Measurements from ENCODE around the gene KLK3. TPM values are rescaled to one million over a fixed set of nuclear protein-coding genes. Genes with fewer than 3 reads are reported as not detected.
A peak's percentile ranks its signal among the peaks of the same experiment; 100 is the strongest.

Gene KLK3
- polyA plus RNA-seq, 2 of the 4 experiments (the other 2 are of a cell fraction), result not detected

GRCh38 chr19:50835785-50836542 is 18.8 kb upstream of the KLK3 start (continued):
- TF ChIP-seq EHF (CRISPR knock-in tag; IDR thresholded peaks at IDR 0.05), result no peak
- TF ChIP-seq FOSL2 (IDR thresholded peaks at IDR 0.05), result no peak
- no peak for TF ChIP-seq FOSL2 (CRISPR knock-in tag; IDR thresholded peaks at IDR 0.05)
- TF ChIP-seq RNF2 (IDR thresholded peaks at IDR 0.05; ENCODE audit: borderline replicate concordance, low read depth), result no peak; the same call in 1 of the 2 replicates
- no peak for TF ChIP-seq FOSB (CRISPR knock-in tag; IDR thresholded peaks at IDR 0.05)
- TF ChIP-seq CBX8 (IDR thresholded peaks at IDR 0.05), result no peak
- TF ChIP-seq GATA3 (IDR thresholded peaks at IDR 0.05; ENCODE audit: borderline replicate concordance), result no peak
- TF ChIP-seq, protein P1, sequence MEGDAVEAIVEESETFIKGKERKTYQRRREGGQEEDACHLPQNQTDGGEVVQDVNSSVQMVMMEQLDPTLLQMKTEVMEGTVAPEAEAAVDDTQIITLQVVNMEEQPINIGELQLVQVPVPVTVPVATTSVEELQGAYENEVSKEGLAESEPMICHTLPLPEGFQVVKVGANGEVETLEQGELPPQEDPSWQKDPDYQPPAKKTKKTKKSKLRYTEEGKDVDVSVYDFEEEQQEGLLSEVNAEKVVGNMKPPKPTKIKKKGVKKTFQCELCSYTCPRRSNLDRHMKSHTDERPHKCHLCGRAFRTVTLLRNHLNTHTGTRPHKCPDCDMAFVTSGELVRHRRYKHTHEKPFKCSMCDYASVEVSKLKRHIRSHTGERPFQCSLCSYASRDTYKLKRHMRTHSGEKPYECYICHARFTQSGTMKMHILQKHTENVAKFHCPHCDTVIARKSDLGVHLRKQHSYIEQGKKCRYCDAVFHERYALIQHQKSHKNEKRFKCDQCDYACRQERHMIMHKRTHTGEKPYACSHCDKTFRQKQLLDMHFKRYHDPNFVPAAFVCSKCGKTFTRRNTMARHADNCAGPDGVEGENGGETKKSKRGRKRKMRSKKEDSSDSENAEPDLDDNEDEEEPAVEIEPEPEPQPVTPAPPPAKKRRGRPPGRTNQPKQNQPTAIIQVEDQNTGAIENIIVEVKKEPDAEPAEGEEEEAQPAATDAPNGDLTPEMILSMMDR (IDR thresholded peaks at IDR 0.05), result no peak; the same call in 2 of the 3 replicates
- TF ChIP-seq MAZ (IDR thresholded peaks at IDR 0.05; ENCODE audit: borderline replicate concordance, low read depth, low read length), result 0 out of 2 replicates have a peak, but pooled peaks have one; percentile 56
- TF ChIP-seq, protein P2, sequence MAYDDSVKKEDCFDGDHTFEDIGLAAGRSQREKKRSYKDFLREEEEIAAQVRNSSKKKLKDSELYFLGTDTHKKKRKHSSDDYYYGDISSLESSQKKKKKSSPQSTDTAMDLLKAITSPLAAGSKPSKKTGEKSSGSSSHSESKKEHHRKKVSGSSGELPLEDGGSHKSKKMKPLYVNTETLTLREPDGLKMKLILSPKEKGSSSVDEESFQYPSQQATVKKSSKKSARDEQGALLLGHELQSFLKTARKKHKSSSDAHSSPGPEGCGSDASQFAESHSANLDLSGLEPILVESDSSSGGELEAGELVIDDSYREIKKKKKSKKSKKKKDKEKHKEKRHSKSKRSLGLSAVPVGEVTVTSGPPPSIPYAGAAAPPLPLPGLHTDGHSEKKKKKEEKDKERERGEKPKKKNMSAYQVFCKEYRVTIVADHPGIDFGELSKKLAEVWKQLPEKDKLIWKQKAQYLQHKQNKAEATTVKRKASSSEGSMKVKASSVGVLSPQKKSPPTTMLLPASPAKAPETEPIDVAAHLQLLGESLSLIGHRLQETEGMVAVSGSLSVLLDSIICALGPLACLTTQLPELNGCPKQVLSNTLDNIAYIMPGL (CRISPR knock-in tag; IDR thresholded peaks at IDR 0.05; ENCODE audit: borderline replicate concordance), result no peak
- TF ChIP-seq, protein P3, sequence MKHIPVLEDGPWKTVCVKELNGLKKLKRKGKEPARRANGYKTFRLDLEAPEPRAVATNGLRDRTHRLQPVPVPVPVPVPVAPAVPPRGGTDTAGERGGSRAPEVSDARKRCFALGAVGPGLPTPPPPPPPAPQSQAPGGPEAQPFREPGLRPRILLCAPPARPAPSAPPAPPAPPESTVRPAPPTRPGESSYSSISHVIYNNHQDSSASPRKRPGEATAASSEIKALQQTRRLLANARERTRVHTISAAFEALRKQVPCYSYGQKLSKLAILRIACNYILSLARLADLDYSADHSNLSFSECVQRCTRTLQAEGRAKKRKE (CRISPR knock-in tag; IDR thresholded peaks at IDR 0.05; ENCODE audit: low read depth), result no peak
- TF ChIP-seq RCOR1 (IDR thresholded peaks at IDR 0.05; ENCODE audit: low read depth, low read length), result no peak
- TF ChIP-seq KDM1A (IDR thresholded peaks at IDR 0.05; ENCODE audit: low read depth), result no peak
- no peak for TF ChIP-seq SMC3 (IDR thresholded peaks at IDR 0.05)
- no peak for TF ChIP-seq NFE2L2 (conservative IDR thresholded peaks at IDR 0.05; ENCODE audit: low read length)
- TF ChIP-seq EP300 (IDR thresholded peaks at IDR 0.05), result no peak
- TF ChIP-seq ESRRA (IDR thresholded peaks at IDR 0.05; ENCODE audit: borderline replicate concordance, low read length), result no peak
- TF ChIP-seq SREBF2 (IDR thresholded peaks at IDR 0.05), result no peak
- no peak for TF ChIP-seq MAFK (IDR thresholded peaks at IDR 0.05; ENCODE audit: partially characterized antibody)
- TF ChIP-seq ZNF302 (CRISPR knock-in tag; IDR thresholded peaks at IDR 0.05), result no peak
- TF ChIP-seq HES2 (IDR thresholded peaks at IDR 0.05), result no peak
- TF ChIP-seq CHD4 (IDR thresholded peaks at IDR 0.05; ENCODE audit: borderline replicate concordance), result no peak
- no peak for TF ChIP-seq NPAS2 (CRISPR knock-in tag; IDR thresholded peaks at IDR 0.05; ENCODE audit: borderline replicate concordance)
- TF ChIP-seq PHF8 (IDR thresholded peaks at IDR 0.05; ENCODE audit: borderline replicate concordance, low read depth), result peak; percentile 53; the same call in 1 of the 2 replicates
- no peak for TF ChIP-seq ZFP36 (IDR thresholded peaks at IDR 0.05; ENCODE audit: borderline replicate concordance, partially characterized antibody)
- TF ChIP-seq MAX (IDR thresholded peaks at IDR 0.05), result peak; percentile 74; the same call in 1 of the 2 replicates

Data from A549 (cell line).